Measurements from ENCODE around the gene DNMT1. TPM values are rescaled to one million over a fixed set of nuclear protein-coding genes. Genes with fewer than 3 reads are reported as not detected.

The DNMT1 gene
- total RNA-seq, 4 donors from 2014 or later, result 13.2 to 38.4 (median 32.0) TPM

GRCh38 chr19:10193790-10194499 lies 808 bp downstream of the DNMT1 start:
- H3K4me3 ChIP-seq (ENCODE audit: low read depth, poor library complexity, severe bottlenecking), result peak overlapping the region; percentile 72
- TF ChIP-seq POLR2A (IDR thresholded peaks at IDR 0.05), result no peak
- no peak for TF ChIP-seq CTCF (IDR thresholded peaks at IDR 0.05)
- peak; percentile 22 to 90 for DNase-seq (ENCODE audit: low spot score in 2 of 2)
- 1 to 2% methylated on average over 11 to 17 of the region's 30 CpGs for WGBS, 2 donors
- intact Hi-C loops (cut with DNase I; ENCODE audit: low total_unique reads), result no loop called here

GRCh38 chr19:10192922-10193321 lies 1.8 kb downstream of the DNMT1 start:
- WGBS, 2 donors, result 86 to 88% methylated on average over 6 of the region's 6 CpGs
- intact Hi-C loops (cut with DNase I; ENCODE audit: low total_unique reads), result no loop called here
- no peak for DNase-seq (ENCODE audit: low spot score in 2 of 2)
- no peak for TF ChIP-seq POLR2A (IDR thresholded peaks at IDR 0.05)
- no peak for TF ChIP-seq CTCF (IDR thresholded peaks at IDR 0.05)
- H3K4me3 ChIP-seq (ENCODE audit: low read depth, poor library complexity, severe bottlenecking), result no peak overlapping the region

- H3K4me3 ChIP-seq (ENCODE audit: low read depth, poor library complexity, severe bottlenecking), result no peak overlapping the region
- 67 to 77% methylated on average over 2 of the region's 2 CpGs for WGBS, 2 donors
- no peak for DNase-seq (ENCODE audit: low spot score in 2 of 2)
- intact Hi-C loops (cut with DNase I; ENCODE audit: low total_unique reads), result no loop called here
- no peak for TF ChIP-seq CTCF (IDR thresholded peaks at IDR 0.05)
- no peak for TF ChIP-seq POLR2A (IDR thresholded peaks at IDR 0.05)
These were observed 3.4 kb downstream of the DNMT1 start for GRCh38 chr19:10191347-10191746.

- no peak overlapping the region for H3K4me3 ChIP-seq (ENCODE audit: low read depth, poor library complexity, severe bottlenecking)
- WGBS, 2 donors, result 93 to 95% methylated on average over 5 of the region's 5 CpGs
- TF ChIP-seq POLR2A (IDR thresholded peaks at IDR 0.05), result no peak
- no peak for TF ChIP-seq CTCF (IDR thresholded peaks at IDR 0.05)
- intact Hi-C loops (cut with DNase I; ENCODE audit: low total_unique reads), result no loop called here
- DNase-seq (ENCODE audit: low spot score in 2 of 2), result no peak
These were observed 4.7 kb downstream of the DNMT1 start for GRCh38 chr19:10190026-10190425.

GRCh38 chr19:10189616-10190015 lies 5.1 kb downstream of the DNMT1 start:
- no peak overlapping the region for H3K4me3 ChIP-seq (ENCODE audit: low read depth, poor library complexity, severe bottlenecking)
- intact Hi-C loops (cut with DNase I; ENCODE audit: low total_unique reads), result no loop called here
- WGBS, 2 donors, result 88 to 89% methylated on average over 5 of the region's 5 CpGs
- no peak for TF ChIP-seq POLR2A (IDR thresholded peaks at IDR 0.05)
- no peak for TF ChIP-seq CTCF (IDR thresholded peaks at IDR 0.05)
- no peak for DNase-seq (ENCODE audit: low spot score in 2 of 2)

GRCh38 chr19:10187315-10187714 lies 7.4 kb downstream of the DNMT1 start:
- intact Hi-C loops (cut with DNase I; ENCODE audit: low total_unique reads), result no loop called here
- WGBS, 2 donors, result 83 to 89% methylated on average over 11 of the region's 11 CpGs
- DNase-seq (ENCODE audit: low spot score in 2 of 2), result no peak
- TF ChIP-seq POLR2A (IDR thresholded peaks at IDR 0.05) (no peak), CTCF (IDR thresholded peaks at IDR 0.05) (no peak)
- no peak overlapping the region for H3K4me3 ChIP-seq (ENCODE audit: low read depth, poor library complexity, severe bottlenecking)
